Measurements from ENCODE around the gene MYT1. TPM values are rescaled to one million over a fixed set of nuclear protein-coding genes. Genes with fewer than 3 reads are reported as not detected.

The MYT1 gene
- polyA plus RNA-seq, 4 donors: 0.63 to 0.77 TPM; not detected in 2

DNA sequence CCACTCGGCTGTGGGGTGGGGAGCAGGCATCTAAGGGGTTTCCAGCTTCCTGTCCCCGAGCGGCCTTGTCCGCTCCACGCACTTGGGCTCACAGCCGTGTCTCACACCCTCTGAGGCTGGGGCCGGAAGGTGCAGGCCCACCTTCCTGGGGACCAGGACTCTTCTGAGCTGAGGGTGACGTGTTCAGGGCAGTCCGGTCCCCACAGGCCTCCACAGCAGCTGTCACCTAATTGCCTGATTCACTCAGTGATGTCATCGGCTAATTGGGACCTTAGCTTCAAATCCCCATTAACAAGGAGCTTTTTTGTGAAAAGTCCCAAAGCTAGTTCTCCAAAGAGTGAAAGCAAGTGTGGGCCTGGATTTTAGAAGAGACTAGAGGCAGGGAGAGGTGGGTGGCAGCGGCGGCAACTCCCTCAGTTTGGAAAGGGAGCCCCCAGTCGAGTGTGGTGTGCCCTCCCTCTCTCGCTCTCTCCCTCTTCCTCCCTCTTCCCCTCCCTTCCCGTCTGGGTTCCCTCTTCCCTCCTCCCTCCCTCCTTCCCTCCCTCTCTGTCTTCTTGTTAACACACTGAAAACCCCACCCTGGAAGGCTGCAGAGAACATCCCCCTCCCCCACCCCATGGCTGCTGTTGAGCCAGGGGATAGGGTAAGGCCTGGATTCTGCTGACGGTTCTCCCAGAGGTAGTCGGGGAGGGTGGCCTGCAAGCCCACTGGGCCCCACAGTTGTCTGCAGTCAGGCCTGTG, 39.0 kb downstream of the MYT1 start:
- H3K27me3 ChIP-seq (ENCODE audit: control insufficient read depth in 3 of 3, insufficient read depth in 3 of 3, low read length in 3 of 3): peaks cover 0 to 2% (median 0%) of the 10 kb centered on the region in 3 donors
- 69 to 86% (median 70%) methylated on average over 17 of the region's 17 CpGs for WGBS, 3 donors
- H3K9me3 ChIP-seq (ENCODE audit: control insufficient read depth in 2 of 2, insufficient read depth in 1 of 2, low read depth in 1 of 2, low read length in 1 of 2): peaks cover 0 to 6% of the 10 kb centered on the region in 2 donors
- no peak overlapping the region for H3K4me3 ChIP-seq (ENCODE audit: low read depth in 1 of 3, low read length in 3 of 3)
- H3K36me3 ChIP-seq (ENCODE audit: control insufficient read depth in 3 of 3, insufficient read depth in 2 of 3, low read depth in 1 of 3, low read length in 3 of 3): no peaks in the 10 kb centered on the region
- H3K27ac ChIP-seq (ENCODE audit: low read depth in 1 of 3, low read length in 2 of 3): no peak overlapping the region
- FAIRE-seq: no peak
- peaks cover 0 to 12% (median 5%) of the 10 kb centered on the region in 3 donors for H3K4me1 ChIP-seq (ENCODE audit: control insufficient read depth in 3 of 3, insufficient read depth in 2 of 3, low read depth in 1 of 3, low read length in 2 of 3)
- no peak for DNase-seq

GRCh38 chr20:64205611-64206026, 41.4 kb downstream of the MYT1 start:
- FAIRE-seq: no peak
- no peak for DNase-seq
- peaks cover 0 to 6% of the 10 kb centered on the region in 2 donors for H3K9me3 ChIP-seq (ENCODE audit: control insufficient read depth in 2 of 2, insufficient read depth in 1 of 2, low read depth in 1 of 2, low read length in 1 of 2)
- no peak overlapping the region for H3K27ac ChIP-seq (ENCODE audit: low read depth in 1 of 3, low read length in 2 of 3)
- H3K36me3 ChIP-seq (ENCODE audit: control insufficient read depth in 3 of 3, insufficient read depth in 2 of 3, low read depth in 1 of 3, low read length in 3 of 3): no peaks in the 10 kb centered on the region
- no peak overlapping the region for H3K4me3 ChIP-seq (ENCODE audit: low read depth in 1 of 3, low read length in 3 of 3)
- WGBS, 3 donors: 83 to 90% (median 89%) methylated on average over 17 of the region's 17 CpGs
- H3K27me3 ChIP-seq (ENCODE audit: control insufficient read depth in 3 of 3, insufficient read depth in 3 of 3, low read length in 3 of 3): no peaks in the 10 kb centered on the region
- H3K4me1 ChIP-seq (ENCODE audit: control insufficient read depth in 3 of 3, insufficient read depth in 2 of 3, low read depth in 1 of 3, low read length in 2 of 3): peaks cover 0 to 12% (median 5%) of the 10 kb centered on the region in 3 donors

GRCh38 chr20:64206614-64207013, 42.4 kb downstream of the MYT1 start:
- no peaks in the 10 kb centered on the region for H3K36me3 ChIP-seq (ENCODE audit: control insufficient read depth in 3 of 3, insufficient read depth in 2 of 3, low read depth in 1 of 3, low read length in 3 of 3)
- DNase-seq: peak; percentile 65 to 84
- H3K27ac ChIP-seq (ENCODE audit: low read depth in 1 of 3, low read length in 2 of 3): peak overlapping the region in 1 of 3 donors; percentile 63
- H3K27me3 ChIP-seq (ENCODE audit: control insufficient read depth in 3 of 3, insufficient read depth in 3 of 3, low read length in 3 of 3): no peaks in the 10 kb centered on the region
- H3K9me3 ChIP-seq (ENCODE audit: control insufficient read depth in 2 of 2, insufficient read depth in 1 of 2, low read depth in 1 of 2, low read length in 1 of 2): peaks cover 0 to 5% of the 10 kb centered on the region in 2 donors
- peaks cover 0 to 12% (median 5%) of the 10 kb centered on the region in 3 donors for H3K4me1 ChIP-seq (ENCODE audit: control insufficient read depth in 3 of 3, insufficient read depth in 2 of 3, low read depth in 1 of 3, low read length in 2 of 3)
- 22 to 62% (median 40%) methylated on average over 8 of the region's 8 CpGs for WGBS, 3 donors
- FAIRE-seq: no peak
- no peak overlapping the region for H3K4me3 ChIP-seq (ENCODE audit: low read depth in 1 of 3, low read length in 3 of 3)

- no peaks in the 10 kb centered on the region for H3K27me3 ChIP-seq (ENCODE audit: control insufficient read depth in 3 of 3, insufficient read depth in 3 of 3, low read length in 3 of 3)
- H3K27ac ChIP-seq (ENCODE audit: low read depth in 1 of 3, low read length in 2 of 3): no peak overlapping the region
- FAIRE-seq (no peak), DNase-seq (no peak)
- WGBS, 3 donors: 89 to 91% (median 90%) methylated on average over 25 of the region's 25 CpGs
- H3K4me1 ChIP-seq (ENCODE audit: control insufficient read depth in 3 of 3, insufficient read depth in 2 of 3, low read depth in 1 of 3, low read length in 2 of 3): peaks cover 0 to 12% (median 5%) of the 10 kb centered on the region in 3 donors
- H3K36me3 ChIP-seq (ENCODE audit: control insufficient read depth in 3 of 3, insufficient read depth in 2 of 3, low read depth in 1 of 3, low read length in 3 of 3): no peaks in the 10 kb centered on the region
- H3K9me3 ChIP-seq (ENCODE audit: control insufficient read depth in 2 of 2, insufficient read depth in 1 of 2, low read depth in 1 of 2, low read length in 1 of 2): no peaks in the 10 kb centered on the region
- no peak overlapping the region for H3K4me3 ChIP-seq (ENCODE audit: low read depth in 1 of 3, low read length in 3 of 3)
Measured at GRCh38 chr20:64207641-64208590, 43.7 kb downstream of the MYT1 start.

- H3K36me3 ChIP-seq (ENCODE audit: control insufficient read depth in 3 of 3, insufficient read depth in 2 of 3, low read depth in 1 of 3, low read length in 3 of 3): no peaks in the 10 kb centered on the region
- no peaks in the 10 kb centered on the region for H3K27me3 ChIP-seq (ENCODE audit: control insufficient read depth in 3 of 3, insufficient read depth in 3 of 3, low read length in 3 of 3)
- H3K4me3 ChIP-seq (ENCODE audit: low read depth in 1 of 3, low read length in 3 of 3): no peak overlapping the region
- no peak for DNase-seq
- H3K9me3 ChIP-seq (ENCODE audit: control insufficient read depth in 2 of 2, insufficient read depth in 1 of 2, low read depth in 1 of 2, low read length in 1 of 2): no peaks in the 10 kb centered on the region
- no peak overlapping the region for H3K27ac ChIP-seq (ENCODE audit: low read depth in 1 of 3, low read length in 2 of 3)
- 74 to 85% (median 75%) methylated on average over 7 of the region's 7 CpGs for WGBS, 3 donors
- no peak for FAIRE-seq
- peaks cover 0 to 12% (median 5%) of the 10 kb centered on the region in 3 donors for H3K4me1 ChIP-seq (ENCODE audit: control insufficient read depth in 3 of 3, insufficient read depth in 2 of 3, low read depth in 1 of 3, low read length in 2 of 3)
Measured at GRCh38 chr20:64209148-64209547, 44.9 kb downstream of the MYT1 start.

- no peak overlapping the region for H3K4me3 ChIP-seq (ENCODE audit: low read depth in 1 of 3, low read length in 3 of 3)
- H3K9me3 ChIP-seq (ENCODE audit: control insufficient read depth in 2 of 2, insufficient read depth in 1 of 2, low read depth in 1 of 2, low read length in 1 of 2): no peaks in the 10 kb centered on the region
- WGBS, 3 donors: 72 to 78% (median 76%) methylated on average over 15 of the region's 15 CpGs
- no peaks in the 10 kb centered on the region for H3K27me3 ChIP-seq (ENCODE audit: control insufficient read depth in 3 of 3, insufficient read depth in 3 of 3, low read length in 3 of 3)
- FAIRE-seq: no peak
- H3K36me3 ChIP-seq (ENCODE audit: control insufficient read depth in 3 of 3, insufficient read depth in 2 of 3, low read depth in 1 of 3, low read length in 3 of 3): no peaks in the 10 kb centered on the region
- H3K4me1 ChIP-seq (ENCODE audit: control insufficient read depth in 3 of 3, insufficient read depth in 2 of 3, low read depth in 1 of 3, low read length in 2 of 3): peaks cover 0 to 10% (median 5%) of the 10 kb centered on the region in 3 donors
- DNase-seq: no peak
- no peak overlapping the region for H3K27ac ChIP-seq (ENCODE audit: low read depth in 1 of 3, low read length in 2 of 3)
Measured at GRCh38 chr20:64210656-64211369, 46.6 kb downstream of the MYT1 start.

- H3K36me3 ChIP-seq (ENCODE audit: control insufficient read depth in 3 of 3, insufficient read depth in 2 of 3, low read depth in 1 of 3, low read length in 3 of 3): no peaks in the 10 kb centered on the region
- 64 to 72% (median 68%) methylated on average over 14 to 21 of the region's 21 CpGs for WGBS, 3 donors
- no peaks in the 10 kb centered on the region for H3K4me1 ChIP-seq (ENCODE audit: control insufficient read depth in 3 of 3, insufficient read depth in 2 of 3, low read depth in 1 of 3, low read length in 2 of 3)
- DNase-seq (no peak), FAIRE-seq (no peak)
- H3K9me3 ChIP-seq (ENCODE audit: control insufficient read depth in 2 of 2, insufficient read depth in 1 of 2, low read depth in 1 of 2, low read length in 1 of 2): no peaks in the 10 kb centered on the region
- no peak overlapping the region for H3K4me3 ChIP-seq (ENCODE audit: low read depth in 1 of 3, low read length in 3 of 3)
- no peaks in the 10 kb centered on the region for H3K27me3 ChIP-seq (ENCODE audit: control insufficient read depth in 3 of 3, insufficient read depth in 3 of 3, low read length in 3 of 3)
- no peak overlapping the region for H3K27ac ChIP-seq (ENCODE audit: low read depth in 1 of 3, low read length in 2 of 3)
Measured at GRCh38 chr20:64211874-64212658, 47.8 kb downstream of the MYT1 start.

Measured in small intestine (tissue), 7 donors.